ENCODE data around the gene DPYD. TPM values are rescaled to one million over a fixed set of nuclear protein-coding genes. Genes with fewer than 3 reads are reported as not detected.

Gene DPYD
- total and polyA plus RNA-seq, 10 of the 15 experiments (the other 5 are each of a cell fraction or from before 2014, with no cell fraction given) = 5.7 to 23.8 (median 10.2) TPM

DNA sequence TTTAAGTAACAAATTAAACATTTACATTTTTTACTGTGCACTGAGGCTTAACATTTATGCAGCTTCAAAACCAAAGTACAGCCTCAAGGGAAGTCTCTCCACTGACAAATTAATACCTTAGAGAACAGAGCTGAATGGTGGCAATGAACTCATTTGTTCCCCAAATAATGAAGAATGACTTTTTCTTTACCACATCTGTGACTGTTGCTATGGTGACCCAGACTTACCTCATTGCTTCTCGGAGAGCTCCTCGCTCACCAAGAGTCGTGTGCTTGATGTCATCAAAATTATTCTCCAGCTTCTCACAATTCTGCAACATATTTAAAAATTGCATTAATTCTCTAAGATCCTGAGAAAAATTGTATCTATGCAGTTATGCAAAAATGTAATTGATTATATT, 92.9 kb downstream of the DPYD start (continued):
- TF ChIP-seq MTA3 (IDR thresholded peaks at IDR 0.05; ENCODE audit: borderline replicate concordance, low read length) (no peak), HDGF (IDR thresholded peaks at IDR 0.05) (no peak), HCFC1 (IDR thresholded peaks at IDR 0.05; ENCODE audit: low read length) (no peak), NFYA (IDR thresholded peaks at IDR 0.05; ENCODE audit: borderline replicate concordance, low read depth, low read length) (no peak), ETV6 (conservative IDR thresholded peaks at IDR 0.05 in 1 of 2, IDR thresholded peaks at IDR 0.05 in 1 of 2; ENCODE audit: borderline replicate concordance in 1 of 2, low read depth in 1 of 2) (no peak), ZNF24 (IDR thresholded peaks at IDR 0.05) (peak; percentile 96), KAT2A (conservative IDR thresholded peaks at IDR 0.05; ENCODE audit: control insufficient read depth, low read depth, low read length) (no peak), MEF2B (IDR thresholded peaks at IDR 0.05; ENCODE audit: partially characterized antibody, poor library complexity, severe bottlenecking) (peak; percentile 79), ASH2L (IDR thresholded peaks at IDR 0.05; ENCODE audit: borderline replicate concordance, low read depth) (no peak), RBBP5 (conservative IDR thresholded peaks at IDR 0.05) (no peak), RUNX3 (IDR thresholded peaks at IDR 0.05; ENCODE audit: low read length) (peak; percentile 47; the same call in 1 of the 2 replicates), POLR2AphosphoS2 (IDR thresholded peaks at IDR 0.05; ENCODE audit: low read depth, low read length) (no peak), CHD1 (IDR thresholded peaks at IDR 0.05; ENCODE audit: low read depth, low read length) (no peak), TCF7 (IDR thresholded peaks at IDR 0.05; ENCODE audit: borderline replicate concordance) (no peak), PAX5 (IDR thresholded peaks at IDR 0.05; ENCODE audit: borderline replicate concordance, low read depth, low read length) (no peak), SPI1 (IDR thresholded peaks at IDR 0.05; ENCODE audit: borderline replicate concordance, insufficient read depth, low read depth, low read length) (no peak), JUND (IDR thresholded peaks at IDR 0.05; ENCODE audit: low read depth, low read length) (no peak), SREBF2 (IDR thresholded peaks at IDR 0.05; ENCODE audit: low read length) (no peak), CREM (IDR thresholded peaks at IDR 0.05; ENCODE audit: low read depth) (peak; percentile 64), YY1 (IDR thresholded peaks at IDR 0.05; ENCODE audit: low read depth, low read length) (no peak), ATF7 (IDR thresholded peaks at IDR 0.05; ENCODE audit: low read depth) (peak; percentile 94), ZNF274 (IDR thresholded peaks at IDR 0.05; ENCODE audit: insufficient read depth, insufficient read length) (no peak), SMAD5 (IDR thresholded peaks at IDR 0.05; ENCODE audit: low read depth) (no peak)
- TF ChIP-seq, protein P1, sequence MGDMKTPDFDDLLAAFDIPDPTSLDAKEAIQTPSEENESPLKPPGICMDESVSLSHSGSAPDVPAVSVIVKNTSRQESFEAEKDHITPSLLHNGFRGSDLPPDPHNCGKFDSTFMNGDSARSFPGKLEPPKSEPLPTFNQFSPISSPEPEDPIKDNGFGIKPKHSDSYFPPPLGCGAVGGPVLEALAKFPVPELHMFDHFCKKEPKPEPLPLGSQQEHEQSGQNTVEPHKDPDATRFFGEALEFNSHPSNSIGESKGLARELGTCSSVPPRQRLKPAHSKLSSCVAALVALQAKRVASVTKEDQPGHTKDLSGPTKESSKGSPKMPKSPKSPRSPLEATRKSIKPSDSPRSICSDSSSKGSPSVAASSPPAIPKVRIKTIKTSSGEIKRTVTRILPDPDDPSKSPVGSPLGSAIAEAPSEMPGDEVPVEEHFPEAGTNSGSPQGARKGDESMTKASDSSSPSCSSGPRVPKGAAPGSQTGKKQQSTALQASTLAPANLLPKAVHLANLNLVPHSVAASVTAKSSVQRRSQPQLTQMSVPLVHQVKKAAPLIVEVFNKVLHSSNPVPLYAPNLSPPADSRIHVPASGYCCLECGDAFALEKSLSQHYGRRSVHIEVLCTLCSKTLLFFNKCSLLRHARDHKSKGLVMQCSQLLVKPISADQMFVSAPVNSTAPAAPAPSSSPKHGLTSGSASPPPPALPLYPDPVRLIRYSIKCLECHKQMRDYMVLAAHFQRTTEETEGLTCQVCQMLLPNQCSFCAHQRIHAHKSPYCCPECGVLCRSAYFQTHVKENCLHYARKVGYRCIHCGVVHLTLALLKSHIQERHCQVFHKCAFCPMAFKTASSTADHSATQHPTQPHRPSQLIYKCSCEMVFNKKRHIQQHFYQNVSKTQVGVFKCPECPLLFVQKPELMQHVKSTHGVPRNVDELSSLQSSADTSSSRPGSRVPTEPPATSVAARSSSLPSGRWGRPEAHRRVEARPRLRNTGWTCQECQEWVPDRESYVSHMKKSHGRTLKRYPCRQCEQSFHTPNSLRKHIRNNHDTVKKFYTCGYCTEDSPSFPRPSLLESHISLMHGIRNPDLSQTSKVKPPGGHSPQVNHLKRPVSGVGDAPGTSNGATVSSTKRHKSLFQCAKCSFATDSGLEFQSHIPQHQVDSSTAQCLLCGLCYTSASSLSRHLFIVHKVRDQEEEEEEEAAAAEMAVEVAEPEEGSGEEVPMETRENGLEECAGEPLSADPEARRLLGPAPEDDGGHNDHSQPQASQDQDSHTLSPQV (IDR thresholded peaks at IDR 0.05) = no peak
- TF ChIP-seq, protein P2, sequence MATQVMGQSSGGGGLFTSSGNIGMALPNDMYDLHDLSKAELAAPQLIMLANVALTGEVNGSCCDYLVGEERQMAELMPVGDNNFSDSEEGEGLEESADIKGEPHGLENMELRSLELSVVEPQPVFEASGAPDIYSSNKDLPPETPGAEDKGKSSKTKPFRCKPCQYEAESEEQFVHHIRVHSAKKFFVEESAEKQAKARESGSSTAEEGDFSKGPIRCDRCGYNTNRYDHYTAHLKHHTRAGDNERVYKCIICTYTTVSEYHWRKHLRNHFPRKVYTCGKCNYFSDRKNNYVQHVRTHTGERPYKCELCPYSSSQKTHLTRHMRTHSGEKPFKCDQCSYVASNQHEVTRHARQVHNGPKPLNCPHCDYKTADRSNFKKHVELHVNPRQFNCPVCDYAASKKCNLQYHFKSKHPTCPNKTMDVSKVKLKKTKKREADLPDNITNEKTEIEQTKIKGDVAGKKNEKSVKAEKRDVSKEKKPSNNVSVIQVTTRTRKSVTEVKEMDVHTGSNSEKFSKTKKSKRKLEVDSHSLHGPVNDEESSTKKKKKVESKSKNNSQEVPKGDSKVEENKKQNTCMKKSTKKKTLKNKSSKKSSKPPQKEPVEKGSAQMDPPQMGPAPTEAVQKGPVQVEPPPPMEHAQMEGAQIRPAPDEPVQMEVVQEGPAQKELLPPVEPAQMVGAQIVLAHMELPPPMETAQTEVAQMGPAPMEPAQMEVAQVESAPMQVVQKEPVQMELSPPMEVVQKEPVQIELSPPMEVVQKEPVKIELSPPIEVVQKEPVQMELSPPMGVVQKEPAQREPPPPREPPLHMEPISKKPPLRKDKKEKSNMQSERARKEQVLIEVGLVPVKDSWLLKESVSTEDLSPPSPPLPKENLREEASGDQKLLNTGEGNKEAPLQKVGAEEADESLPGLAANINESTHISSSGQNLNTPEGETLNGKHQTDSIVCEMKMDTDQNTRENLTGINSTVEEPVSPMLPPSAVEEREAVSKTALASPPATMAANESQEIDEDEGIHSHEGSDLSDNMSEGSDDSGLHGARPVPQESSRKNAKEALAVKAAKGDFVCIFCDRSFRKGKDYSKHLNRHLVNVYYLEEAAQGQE (IDR thresholded peaks at IDR 0.05; ENCODE audit: low read depth, low read length) = no peak
- TF ChIP-seq, protein P3, sequence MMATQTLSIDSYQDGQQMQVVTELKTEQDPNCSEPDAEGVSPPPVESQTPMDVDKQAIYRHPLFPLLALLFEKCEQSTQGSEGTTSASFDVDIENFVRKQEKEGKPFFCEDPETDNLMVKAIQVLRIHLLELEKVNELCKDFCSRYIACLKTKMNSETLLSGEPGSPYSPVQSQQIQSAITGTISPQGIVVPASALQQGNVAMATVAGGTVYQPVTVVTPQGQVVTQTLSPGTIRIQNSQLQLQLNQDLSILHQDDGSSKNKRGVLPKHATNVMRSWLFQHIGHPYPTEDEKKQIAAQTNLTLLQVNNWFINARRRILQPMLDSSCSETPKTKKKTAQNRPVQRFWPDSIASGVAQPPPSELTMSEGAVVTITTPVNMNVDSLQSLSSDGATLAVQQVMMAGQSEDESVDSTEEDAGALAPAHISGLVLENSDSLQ (IDR thresholded peaks at IDR 0.05) = peak; percentile 74

Measured in GM12878 (cell line).